Hepatocyte (in vitro differentiated cells): ENCODE measurements around the gene ASB1. TPM values are rescaled to one million over a fixed set of nuclear protein-coding genes. Genes with fewer than 3 reads are reported as not detected.

Experiments
- DNase-seq: peaks from one replicate; pipeline ENCODE4 v3.0.0-alpha.2; 2016; ENCODE audit warnings: low spot score
- H2AFZ ChIP-seq: fragments of 200-600 bp; sonication (generic); 2 replicates; pipeline ENCODE4 v1.6.0; 2016; ENCODE audit warnings: antibody characterized with exemption, mild to moderate bottlenecking
- H3K27ac ChIP-seq: fragments of 200-600 bp; sonication (generic); 2 replicates; pipeline ENCODE4 v1.5.1; 2016; ENCODE audit warnings: mild to moderate bottlenecking
- H3K27me3 ChIP-seq: fragments of 200-600 bp; sonication (generic); 2 replicates; pipeline ENCODE4 v1.6.1; 2016
- H3K36me3 ChIP-seq: fragments of 200-600 bp; sonication (generic); replicated peaks from 2 replicates; pipeline ENCODE4 v1.5.1; 2016; ENCODE audit warnings: low read depth; ENCODE audit not compliant: insufficient read depth
- H3K4me1 ChIP-seq: fragments of 200-600 bp; sonication (generic); 2 replicates; pipeline ENCODE4 v1.5.1; 2016; ENCODE audit warnings: mild to moderate bottlenecking, moderate library complexity; ENCODE audit not compliant: insufficient read depth
- H3K4me2 ChIP-seq: fragments of 200-600 bp; sonication (generic); 2 replicates; pipeline ENCODE4 v1.6.0; 2016
- H3K4me3 ChIP-seq: fragments of 200-600 bp; sonication (generic); 2 replicates; pipeline ENCODE4 v1.5.1; 2016; ENCODE audit warnings: mild to moderate bottlenecking
- H3K79me2 ChIP-seq: fragments of 200-600 bp; sonication (generic); 2 replicates; pipeline ENCODE4 v1.6.0; 2017; ENCODE audit warnings: mild to moderate bottlenecking
- H3K9me2 ChIP-seq: fragments of 200-600 bp; sonication (generic); replicated peaks from 2 replicates; pipeline ENCODE4 v1.6.0; 2017; ENCODE audit warnings: mild to moderate bottlenecking; ENCODE audit not compliant: insufficient read depth
- H3K9me3 ChIP-seq: fragments of 200-600 bp; sonication (generic); 2 replicates; pipeline ENCODE4 v1.5.1; 2016; ENCODE audit warnings: low read depth, mild to moderate bottlenecking
- H4K20me1 ChIP-seq: fragments of 200-600 bp; sonication (generic); 2 replicates; pipeline ENCODE4 v1.6.0; 2016; ENCODE audit warnings: mild to moderate bottlenecking; ENCODE audit not compliant: insufficient read depth, poor library complexity, severe bottlenecking
- CTCF ChIP-seq: fragments of 200-600 bp; sonication (generic); IDR thresholded peaks from 2 replicates; pipeline ENCODE4 v1.5.1; 2016; ENCODE audit warnings: antibody characterized with exemption, mild to moderate bottlenecking; ENCODE audit not compliant: poor library complexity
- EZH2 ChIP-seq: fragments of 200-600 bp; sonication (generic); IDR thresholded peaks from 2 replicates; pipeline ENCODE4 v1.6.1; 2016; ENCODE audit warnings: antibody characterized with exemption, mild to moderate bottlenecking, borderline replicate concordance
- EZH2phosphoT487 ChIP-seq: fragments of 200-600 bp; sonication (generic); IDR thresholded peaks from one replicate; pipeline ENCODE4 v1.6.1; 2018; ENCODE audit warnings: antibody characterized with exemption, mild to moderate bottlenecking, low read depth, moderate library complexity; ENCODE audit not compliant: unreplicated experiment, severe bottlenecking
- WGBS: methylation state at CpG from one replicate; pipeline ENCODE4 v1.1.6; 2016; ENCODE audit warnings: low lambda C conversion rate; ENCODE audit errors: missing lambda C conversion rate; 5-methylcytosine and 5-hydroxymethylcytosine counted together
- polyA plus RNA-seq: library from polyadenylated mRNA; unstranded; fragments of >200 nt; fragmentation: Nextera tagmentation; extraction: Ambion mirVana; gene quantifications from 2 replicates; pipeline ENCODE4 v1.2.1, GENCODE V29; 2016
- total RNA-seq: library from RNA; depleted of rRNA; stranded (reverse); fragments of >200 nt; gene quantifications from 2 replicates; pipeline ENCODE4 v1.2.3, GENCODE V29; 2014

Gene ASB1
- total and polyA plus RNA-seq, 2 experiments from 2014 or later = 13.0 to 27.9 TPM

- H3K9me2 ChIP-seq = no peaks in the 10 kb centered on the region
- no peak overlapping the region for H2AFZ ChIP-seq
- H3K4me2 ChIP-seq = no peak overlapping the region
- no peaks in the 10 kb centered on the region for H3K36me3 ChIP-seq
- H3K27ac ChIP-seq = no peak overlapping the region
- TF ChIP-seq EZH2 (no peak), CTCF (peak; percentile 53), EZH2phosphoT487 (no peak)
- 61% methylated on average over 2 of the region's 2 CpGs for WGBS
- H3K4me3 ChIP-seq = no peak overlapping the region
- H3K4me1 ChIP-seq = no peaks in the 10 kb centered on the region
- peak; percentile 42 for DNase-seq
- H3K79me2 ChIP-seq = no peaks in the 10 kb centered on the region
- no peaks in the 10 kb centered on the region for H4K20me1 ChIP-seq
- H3K9me3 ChIP-seq = no peaks in the 10 kb centered on the region
- H3K27me3 ChIP-seq = no peaks in the 10 kb centered on the region
Observed at GRCh38 chr2:238462782-238463396, 36.2 kb downstream of the ASB1 start.

- no peak overlapping the region for H3K4me2 ChIP-seq
- H3K4me1 ChIP-seq = no peaks in the 10 kb centered on the region
- WGBS = 93% methylated on average over 10 of the region's 10 CpGs
- no peaks in the 10 kb centered on the region for H3K36me3 ChIP-seq
- H3K9me3 ChIP-seq = peaks cover 9% of the 10 kb centered on the region
- DNase-seq = no peak
- H4K20me1 ChIP-seq = no peaks in the 10 kb centered on the region
- H2AFZ ChIP-seq = no peak overlapping the region
- no peak overlapping the region for H3K27ac ChIP-seq
- no peak for TF ChIP-seq CTCF
- no peak for TF ChIP-seq EZH2
- TF ChIP-seq EZH2phosphoT487 = no peak
- H3K4me3 ChIP-seq = no peak overlapping the region
- H3K79me2 ChIP-seq = no peaks in the 10 kb centered on the region
- H3K9me2 ChIP-seq = no peaks in the 10 kb centered on the region
- no peaks in the 10 kb centered on the region for H3K27me3 ChIP-seq
Observed at GRCh38 chr2:238464389-238464788, 37.7 kb downstream of the ASB1 start.

GRCh38 chr2:238465487-238466242 is 38.9 kb downstream of the ASB1 start:
- Histone ChIP-seq H3K9me2 (no peaks in the 10 kb centered on the region), H3K4me3 (no peak overlapping the region), H3K36me3 (no peaks in the 10 kb centered on the region), H3K27me3 (no peaks in the 10 kb centered on the region), H3K9me3 (peaks cover 9% of the 10 kb centered on the region), H2AFZ (no peak overlapping the region), H3K4me1 (no peaks in the 10 kb centered on the region), H3K4me2 (no peak overlapping the region), H3K79me2 (no peaks in the 10 kb centered on the region), H3K27ac (no peak overlapping the region), H4K20me1 (no peaks in the 10 kb centered on the region)
- TF ChIP-seq EZH2 (no peak), EZH2phosphoT487 (no peak), CTCF (no peak)
- DNase-seq = no peak
- WGBS = 91% methylated on average over 22 of the region's 22 CpGs
